HG03159 (cell line): ENCODE measurements around the gene AADAT.

Source experiments
- ATAC-seq: cut with Tn5 transposase; IDR thresholded peaks from one replicate; pipeline ENCODE4 v1.9.1; 2021; ENCODE audit warnings: mild to moderate bottlenecking, moderate library complexity; ENCODE audit not compliant: unreplicated experiment

The AADAT gene

DNA sequence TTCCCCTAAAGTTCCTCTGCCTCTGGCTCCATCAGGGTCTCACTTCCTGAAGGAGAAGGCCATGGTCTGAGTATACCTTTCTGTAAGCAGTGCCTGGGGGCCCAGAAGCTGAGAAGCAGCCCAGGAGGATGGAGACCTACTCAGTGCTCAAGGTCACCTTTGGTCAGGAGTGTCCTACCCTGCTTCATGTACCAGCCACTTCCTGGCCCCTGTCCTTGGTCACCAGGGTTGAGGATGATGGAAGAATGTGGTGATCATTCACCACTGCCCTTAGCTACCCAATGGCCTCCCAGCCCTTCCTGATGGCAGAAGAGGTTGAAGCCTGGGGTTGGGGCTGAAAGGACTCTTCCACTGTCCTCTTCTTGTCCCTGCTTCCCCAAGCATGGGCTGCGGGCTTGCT, 54.5 kb downstream of the AADAT start:
- ATAC-seq: no peak

GRCh38 chr4:170033999-170034398, 55.8 kb downstream of the AADAT start:
- ATAC-seq: no peak

- no peak for ATAC-seq
These were observed 59.6 kb downstream of the AADAT start for GRCh38 chr4:170030121-170030520.

GRCh38 chr4:170027181-170027829, 62.5 kb downstream of the AADAT start:
- ATAC-seq: peak; percentile 77

DNA sequence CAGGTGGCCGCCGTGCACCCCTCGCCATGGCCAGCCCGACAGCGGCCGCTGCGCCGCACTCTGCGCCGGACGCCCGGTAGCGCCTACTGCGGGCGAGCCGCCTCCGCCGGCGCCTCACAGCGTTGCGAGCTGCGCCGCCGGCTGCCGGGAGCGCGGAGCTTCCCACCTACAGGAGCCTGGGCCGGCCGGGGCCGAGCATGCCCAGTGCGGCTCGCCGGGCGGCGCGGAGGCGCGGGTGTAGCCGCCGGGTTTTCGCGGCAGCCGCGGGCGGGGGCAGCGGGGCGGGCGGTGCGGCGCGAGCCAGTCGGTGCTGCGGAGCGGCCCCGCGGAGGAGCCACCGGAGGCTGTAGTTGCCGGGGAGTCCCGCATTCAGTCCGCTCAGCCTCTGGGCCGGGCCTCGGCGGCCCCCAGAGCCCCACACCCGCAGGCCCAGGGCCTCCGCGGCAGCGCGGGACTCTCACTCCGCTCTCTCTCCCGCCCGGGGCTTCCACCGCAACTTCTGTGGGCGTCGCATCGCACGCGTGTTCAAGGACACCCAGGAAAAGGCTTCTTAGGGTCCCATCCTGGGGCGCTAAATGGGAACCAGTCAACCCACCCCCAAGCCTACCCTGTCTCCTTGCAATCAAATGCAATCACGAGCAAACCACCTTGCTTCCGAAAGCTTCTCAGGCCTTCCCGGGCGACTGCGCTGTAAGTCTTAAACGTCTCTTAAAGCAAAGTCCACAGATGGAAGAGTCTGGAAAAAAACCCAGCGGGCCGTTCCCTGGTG, 63.3 kb downstream of the AADAT start, which contains the start of gene MFAP3L:
Gene MFAP3L (minus strand): TSS at position 143 of the 769 bp plus-strand sequence. CDS start 20,518 bp downstream, outside the sequence.
- peak; percentile 74 for ATAC-seq

- ATAC-seq: no peak
These were observed 64.1 kb downstream of the AADAT start for GRCh38 chr4:170025523-170026252.

- no peak for ATAC-seq
These were observed 67.5 kb downstream of the AADAT start for GRCh38 chr4:170022211-170022610.

DNA sequence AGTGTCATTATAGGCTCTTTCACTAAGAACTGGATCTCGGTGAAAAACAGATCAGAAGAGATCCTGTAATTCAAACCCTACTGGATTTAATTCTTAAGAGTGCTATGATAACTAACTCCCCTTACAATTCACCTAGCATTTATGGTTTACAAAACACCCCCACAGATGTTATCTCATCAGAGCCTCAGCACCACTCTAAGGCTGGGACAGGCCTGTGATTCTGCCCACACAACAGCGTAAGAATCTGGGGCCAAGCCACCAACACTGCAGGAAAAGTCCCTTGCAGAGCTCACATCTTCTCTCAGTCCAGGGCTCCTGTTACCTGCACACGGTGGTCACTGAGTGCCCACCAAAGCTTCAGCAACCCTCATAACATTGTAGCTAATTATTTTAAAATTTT, 72.5 kb downstream of the AADAT start:
- ATAC-seq: no peak

GRCh38 chr4:170015285-170015684, 74.5 kb downstream of the AADAT start:
- ATAC-seq: no peak

DNA sequence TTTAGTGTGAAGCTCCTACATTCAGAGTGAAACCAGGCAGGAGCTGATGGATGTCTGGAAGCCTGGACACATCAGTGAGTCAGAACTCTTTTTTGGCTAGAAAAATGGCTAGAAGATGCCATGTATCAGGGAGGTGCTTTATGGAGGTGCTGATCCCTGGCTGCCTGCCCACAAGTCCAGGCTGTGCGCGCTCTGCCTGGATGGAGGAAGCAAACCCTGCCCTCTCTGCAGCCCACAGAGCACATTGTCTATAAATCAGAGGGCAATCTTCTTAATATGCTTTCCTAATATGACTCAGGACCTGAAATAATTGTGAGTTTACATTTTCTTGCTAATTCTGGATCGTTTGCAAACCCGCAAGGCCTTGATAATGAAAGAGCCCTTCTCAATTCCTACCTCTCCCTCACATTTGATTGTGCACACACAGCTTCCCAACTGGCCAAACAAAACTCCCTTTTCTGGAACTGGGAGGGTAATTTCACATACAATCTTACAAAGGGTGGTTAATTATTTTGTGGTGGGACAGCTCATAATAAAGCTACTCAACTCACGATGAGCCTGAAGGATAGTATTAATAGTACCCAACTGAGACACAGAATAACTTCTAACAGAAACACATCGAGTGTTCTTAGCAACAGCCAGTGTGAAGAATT, 75.3 kb downstream of the AADAT start:
- ATAC-seq: no peak

GRCh38 chr4:170012629-170012958, 77.2 kb downstream of the AADAT start:
- ATAC-seq: no peak

- ATAC-seq: no peak
These were observed 77.7 kb downstream of the AADAT start for GRCh38 chr4:170011921-170012628.
